Parathyroid adenoma (tissue), 2 donors: ENCODE measurements around the gene ANTKMT.

Experiments used
- H2AFZ ChIP-seq: fragments of 300-600 bp; sonication (generic); one replicate; pipeline ENCODE4 v1.7.0; 2017; ENCODE audit warnings: antibody characterized with exemption, mild to moderate bottlenecking
- H3K27ac ChIP-seq: fragments of 300-600 bp; sonication (generic); one replicate; pipeline ENCODE4 v1.7.0; 2017
- H3K27me3 ChIP-seq: fragments of 300-600 bp; sonication (generic); one replicate; pipeline ENCODE4 v1.7.0; 2017; ENCODE audit warnings: low read length; ENCODE audit not compliant: control insufficient read depth, insufficient read depth
- H3K36me3 ChIP-seq: fragments of 300-600 bp; sonication (generic); one replicate; pipeline ENCODE4 v1.7.0; 2017; ENCODE audit warnings: low read length; ENCODE audit not compliant: control insufficient read depth, insufficient read depth
- H3K4me1 ChIP-seq: fragments of 300-600 bp; sonication (generic); one replicate; pipeline ENCODE4 v1.7.0; 2017; ENCODE audit warnings: control low read depth
- H3K4me2 ChIP-seq: fragments of 300-600 bp; sonication (generic); one replicate; pipeline ENCODE4 v1.7.0; 2017; ENCODE audit warnings: low read length
- H3K4me3 ChIP-seq: fragments of 300-600 bp; sonication (generic); one replicate; pipeline ENCODE4 v1.7.0; 2017; ENCODE audit warnings: low read depth, low read length
- H3K79me2 ChIP-seq: fragments of 300-600 bp; sonication (generic); one replicate; pipeline ENCODE4 v1.7.0; 2017; ENCODE audit warnings: control low read depth
- H3K9ac ChIP-seq: fragments of 300-600 bp; sonication (generic); one replicate; pipeline ENCODE4 v1.7.0; 2017; ENCODE audit warnings: mild to moderate bottlenecking
- H3K9me3 ChIP-seq: fragments of 300-600 bp; sonication (generic); one replicate; pipeline ENCODE4 v1.7.0; 2017; ENCODE audit warnings: low read length; ENCODE audit not compliant: control insufficient read depth
- TF ChIP-seq, protein P1 (sequence below): fragments of 300-600 bp; sonication (generic); IDR thresholded peaks from one replicate; pipeline ENCODE4 v1.7.0; 2017; ENCODE audit warnings: antibody characterized with exemption, mild to moderate bottlenecking
- donor health status: primary hyperparathyroidism.

Gene ANTKMT

DNA sequence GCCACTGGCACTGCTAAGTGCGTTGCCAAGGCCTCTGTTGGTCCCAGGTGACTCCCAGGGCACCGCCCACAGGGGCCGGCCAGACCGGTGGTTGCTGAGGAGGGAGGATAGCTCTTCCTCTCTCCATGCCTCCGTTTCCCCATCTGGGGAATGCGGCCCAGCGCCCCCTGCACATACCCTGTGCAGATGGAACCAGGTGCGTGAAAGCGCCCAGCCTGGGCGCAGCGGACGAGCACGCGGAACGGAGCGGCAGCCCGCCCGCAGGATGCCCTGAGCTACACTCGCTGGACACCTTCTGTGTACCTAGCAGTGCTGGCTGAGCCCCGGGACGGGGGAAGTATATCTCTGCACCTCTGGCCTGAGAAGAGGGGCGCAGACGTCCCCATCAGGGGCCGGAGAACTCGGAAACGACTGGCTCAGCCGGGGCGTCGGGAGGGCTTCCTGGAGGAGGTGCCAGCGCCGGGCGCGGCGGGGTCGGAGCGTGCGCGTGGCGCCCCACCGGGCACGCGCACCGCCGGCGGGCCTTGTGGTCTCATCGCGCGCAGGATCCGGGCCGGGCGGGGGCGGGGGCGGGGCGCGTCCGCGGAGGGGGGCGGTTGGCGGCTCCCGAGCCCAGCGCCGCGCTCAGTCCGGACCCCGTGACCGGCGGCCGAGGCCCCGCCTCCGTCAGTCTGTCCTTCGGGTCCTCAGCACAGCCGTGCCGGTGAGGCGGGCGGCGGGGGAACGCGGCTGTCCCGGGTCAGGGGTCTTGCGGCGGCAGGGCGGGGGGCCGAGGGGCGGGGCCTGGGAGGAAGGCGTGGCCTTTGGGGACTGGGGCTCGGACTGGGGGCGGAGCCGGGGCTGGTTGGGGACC lies 5.7 kb downstream of the ANTKMT start, which contains the start of the genes CCDC78 and HAGHL:
Gene CCDC78 (minus strand): TSS at position 6 of the 853 bp plus-strand sequence. CDS start 76 bp downstream, outside the sequence.
Gene HAGHL (plus strand): TSS at position 669 of the 853 bp plus-strand sequence. CDS start 404 bp downstream, outside the sequence.
- peak within 1 kb of the TSS; percentile 98 for H3K4me2 ChIP-seq
- H3K27ac ChIP-seq: no peak within 1 kb of the TSS
- H3K4me1 ChIP-seq: peaks cover 9% of the 10 kb centered on the region
- peak within 1 kb of the TSS; percentile 58 for H2AFZ ChIP-seq
- no peaks in the 10 kb centered on the region for H3K27me3 ChIP-seq
- no peaks in the 10 kb centered on the region for H3K9me3 ChIP-seq
- no peaks in the 10 kb centered on the region for H3K36me3 ChIP-seq
- H3K79me2 ChIP-seq: no peaks in the 10 kb centered on the region
- peak within 1 kb of the TSS; percentile 83 for H3K4me3 ChIP-seq
- TF ChIP-seq, protein P1, sequence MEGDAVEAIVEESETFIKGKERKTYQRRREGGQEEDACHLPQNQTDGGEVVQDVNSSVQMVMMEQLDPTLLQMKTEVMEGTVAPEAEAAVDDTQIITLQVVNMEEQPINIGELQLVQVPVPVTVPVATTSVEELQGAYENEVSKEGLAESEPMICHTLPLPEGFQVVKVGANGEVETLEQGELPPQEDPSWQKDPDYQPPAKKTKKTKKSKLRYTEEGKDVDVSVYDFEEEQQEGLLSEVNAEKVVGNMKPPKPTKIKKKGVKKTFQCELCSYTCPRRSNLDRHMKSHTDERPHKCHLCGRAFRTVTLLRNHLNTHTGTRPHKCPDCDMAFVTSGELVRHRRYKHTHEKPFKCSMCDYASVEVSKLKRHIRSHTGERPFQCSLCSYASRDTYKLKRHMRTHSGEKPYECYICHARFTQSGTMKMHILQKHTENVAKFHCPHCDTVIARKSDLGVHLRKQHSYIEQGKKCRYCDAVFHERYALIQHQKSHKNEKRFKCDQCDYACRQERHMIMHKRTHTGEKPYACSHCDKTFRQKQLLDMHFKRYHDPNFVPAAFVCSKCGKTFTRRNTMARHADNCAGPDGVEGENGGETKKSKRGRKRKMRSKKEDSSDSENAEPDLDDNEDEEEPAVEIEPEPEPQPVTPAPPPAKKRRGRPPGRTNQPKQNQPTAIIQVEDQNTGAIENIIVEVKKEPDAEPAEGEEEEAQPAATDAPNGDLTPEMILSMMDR: no peak
- no peak within 1 kb of the TSS for H3K9ac ChIP-seq

DNA sequence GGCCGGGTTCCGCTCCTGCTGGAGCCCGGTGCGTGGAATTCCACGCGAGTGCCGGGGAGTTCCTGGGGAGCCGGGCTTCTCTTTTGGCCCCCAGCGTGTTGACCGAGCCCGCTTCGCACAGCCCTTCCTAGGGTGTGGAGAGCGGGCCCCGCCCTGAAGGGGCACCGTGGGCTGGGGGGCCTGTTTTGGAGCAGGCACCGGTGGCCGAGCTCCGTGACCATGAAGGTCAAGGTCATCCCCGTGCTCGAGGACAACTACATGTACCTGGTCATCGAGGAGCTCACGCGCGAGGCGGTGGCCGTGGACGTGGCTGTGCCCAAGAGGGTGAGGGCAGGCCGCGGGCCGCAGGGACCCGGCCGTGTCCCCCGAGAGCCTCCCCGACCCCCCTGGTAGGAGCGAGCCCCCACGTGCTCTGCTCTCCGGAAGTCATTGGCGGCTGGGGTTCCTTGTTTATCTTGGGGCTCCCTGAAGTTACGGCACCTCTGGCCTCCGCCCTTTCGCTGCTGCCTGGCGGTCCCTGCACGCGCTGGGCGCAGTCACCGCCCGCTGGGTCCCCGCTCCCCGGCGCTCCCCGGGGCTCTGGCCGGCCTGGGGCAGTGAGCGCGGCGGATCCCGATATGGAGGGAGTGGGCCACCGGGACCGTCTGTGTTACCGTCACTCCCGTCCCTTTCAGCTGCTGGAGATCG lies 6.5 kb downstream of the ANTKMT start:
- Histone ChIP-seq H3K4me1 (peaks cover 9% of the 10 kb centered on the region), H3K79me2 (no peaks in the 10 kb centered on the region), H3K4me2 (peak overlapping the region; percentile 98), H3K36me3 (no peaks in the 10 kb centered on the region), H2AFZ (peak overlapping the region; percentile 48), H3K4me3 (peak overlapping the region; percentile 83), H3K9me3 (no peaks in the 10 kb centered on the region), H3K27me3 (no peaks in the 10 kb centered on the region), H3K27ac (no peak overlapping the region), H3K9ac (no peak overlapping the region)
- TF ChIP-seq, protein P1: no peak

DNA sequence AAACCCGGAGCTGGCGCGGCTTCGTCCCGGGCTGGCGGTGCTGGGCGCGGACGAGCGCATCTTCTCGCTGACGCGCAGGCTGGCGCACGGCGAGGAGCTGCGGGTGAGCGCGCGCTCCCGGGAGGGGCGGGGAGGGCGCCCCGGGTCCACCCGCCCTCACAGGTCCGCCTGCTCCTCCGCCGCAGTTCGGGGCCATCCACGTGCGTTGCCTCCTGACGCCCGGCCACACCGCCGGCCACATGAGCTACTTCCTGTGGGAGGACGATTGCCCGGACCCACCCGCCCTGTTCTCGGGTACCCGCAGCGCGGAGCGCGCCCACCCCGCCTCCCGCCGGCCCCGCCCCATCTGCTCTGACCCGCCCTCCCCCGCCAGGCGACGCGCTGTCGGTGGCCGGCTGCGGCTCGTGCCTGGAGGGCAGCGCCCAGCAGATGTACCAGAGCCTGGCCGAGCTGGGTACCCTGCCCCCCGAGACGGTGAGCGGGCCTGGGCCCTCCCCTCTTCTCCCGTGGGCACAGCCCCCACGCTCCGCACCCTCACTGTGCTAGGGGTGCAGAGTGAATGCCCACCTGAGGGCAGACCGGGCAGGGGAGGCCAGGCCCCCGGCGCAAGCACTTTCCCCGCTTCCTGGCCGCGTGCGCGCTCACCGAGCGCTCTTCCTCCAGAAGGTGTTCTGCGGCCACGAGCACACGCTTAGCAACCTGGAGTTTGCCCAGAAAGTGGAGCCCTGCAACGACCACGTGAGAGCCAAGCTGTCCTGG lies 7.4 kb downstream of the ANTKMT start:
- Histone ChIP-seq H3K4me3 (peak overlapping the region; percentile 31), H3K4me2 (peak overlapping the region; percentile 51), H3K9ac (no peak overlapping the region), H3K79me2 (no peaks in the 10 kb centered on the region), H3K36me3 (no peaks in the 10 kb centered on the region), H3K9me3 (no peaks in the 10 kb centered on the region), H3K27ac (no peak overlapping the region), H3K4me1 (peaks cover 9% of the 10 kb centered on the region), H3K27me3 (no peaks in the 10 kb centered on the region), H2AFZ (no peak overlapping the region)
- TF ChIP-seq, protein P1: no peak

DNA sequence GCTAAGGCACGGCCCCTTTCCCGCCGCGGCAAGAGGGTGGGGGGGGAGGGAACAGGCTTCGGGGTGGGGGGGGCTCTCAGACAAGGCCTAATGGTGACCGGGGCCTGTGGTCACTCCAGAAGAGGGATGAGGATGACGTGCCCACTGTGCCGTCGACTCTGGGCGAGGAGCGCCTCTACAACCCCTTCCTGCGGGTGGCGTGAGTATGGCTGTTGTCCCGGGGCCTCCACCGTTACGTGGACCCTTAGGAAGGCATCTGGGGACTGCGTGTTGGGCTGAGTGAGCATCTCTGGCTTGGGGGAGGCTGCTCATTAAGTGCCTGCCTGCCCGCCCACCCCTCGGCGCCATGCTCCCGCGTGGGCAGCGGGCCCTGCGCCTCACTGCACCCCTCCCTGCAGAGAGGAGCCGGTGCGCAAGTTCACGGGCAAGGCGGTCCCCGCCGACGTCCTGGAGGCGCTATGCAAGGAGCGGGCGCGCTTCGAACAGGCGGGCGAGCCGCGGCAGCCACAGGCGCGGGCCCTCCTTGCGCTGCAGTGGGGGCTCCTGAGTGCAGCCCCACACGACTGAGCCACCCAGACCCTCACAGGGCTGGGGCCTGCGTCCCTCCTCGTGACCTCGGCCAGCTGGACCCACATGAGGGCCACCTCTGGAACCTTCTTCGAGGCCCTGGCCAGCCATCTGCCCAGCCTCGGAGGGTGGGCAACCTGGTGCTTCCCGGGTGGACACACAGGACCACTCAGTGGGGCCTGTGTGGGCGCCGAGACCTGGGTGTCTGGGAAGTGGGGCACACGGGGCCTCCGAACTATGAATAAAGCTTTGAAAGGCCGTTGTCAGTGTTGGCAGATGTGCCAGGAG lies 8.2 kb downstream of the ANTKMT start:
- no peak overlapping the region for H3K4me2 ChIP-seq
- no peak overlapping the region for H3K4me3 ChIP-seq
- H2AFZ ChIP-seq: no peak overlapping the region
- H3K9me3 ChIP-seq: no peaks in the 10 kb centered on the region
- no peak overlapping the region for H3K9ac ChIP-seq
- H3K79me2 ChIP-seq: no peaks in the 10 kb centered on the region
- no peaks in the 10 kb centered on the region for H3K27me3 ChIP-seq
- TF ChIP-seq, protein P1: no peak
- peaks cover 9% of the 10 kb centered on the region for H3K4me1 ChIP-seq
- H3K36me3 ChIP-seq: no peaks in the 10 kb centered on the region
- H3K27ac ChIP-seq: no peak overlapping the region
